Caco-2 (cell line): Measurements from ENCODE around the gene ACE. TPM values are rescaled to one million over a fixed set of nuclear protein-coding genes. Genes with fewer than 3 reads are reported as not detected.

Experiments used
- BruUV-seq: library from RNA; stranded (reverse); fragments of 400-500 nt; replicated peaks from 2 replicates; lab custom pipeline; 2021; lab: Mats Ljungman, UMichigan
- CTCF ChIA-PET: fragments of 300-600 bp; sonication (Branson Sonifier 250); formaldehyde crosslinking; loops from one replicate; lab custom pipeline; 2022; ENCODE audit warnings: antibody characterized with exemption; lab: Charles Lee
- POLR2A ChIA-PET: fragments of 300-600 bp; sonication (Branson Sonifier 250); formaldehyde crosslinking; loops from one replicate; lab custom pipeline; 2022; ENCODE audit warnings: antibody characterized with exemption; lab: Charles Lee
- DNase-seq, 2 experiments: peaks; one replicate each; pipeline versions ENCODE4 v3.0.0 to v3.0.0-alpha.2; 2020 to 2022
- H3K27me3 ChIP-seq: replicated peaks from 2 replicates; pipeline ENCODE4 v1.6.0; 2011; ENCODE audit warnings: low read length; ENCODE audit not compliant: control insufficient read depth, insufficient read depth
- H3K36me3 ChIP-seq: 2 replicates; pipeline ENCODE4 v1.5.1; 2011; ENCODE audit warnings: low read length; ENCODE audit not compliant: control insufficient read depth, insufficient read depth
- H3K4me1 ChIP-seq: fragments of 250-450 bp; sonication (Bioruptor Pico); 2 replicates; pipeline ENCODE4 v1.5.1; 2020; ENCODE audit warnings: mild to moderate bottlenecking
- H3K4me3 ChIP-seq: 2 replicates; pipeline ENCODE4 v1.5.1; 2011; ENCODE audit warnings: low read depth, mild to moderate bottlenecking, control low read depth, low read length
- H3K9me3 ChIP-seq: fragments of 250-450 bp; sonication (Bioruptor Pico); 2 replicates; pipeline ENCODE4 v1.5.1; 2020; ENCODE audit warnings: mild to moderate bottlenecking, moderate library complexity
- H3K27ac Mint-ChIP-seq: one replicate; pipeline ENCODE4 v1.8.0; 2022; ENCODE audit warnings: mixed read lengths; ENCODE audit not compliant: unreplicated experiment
- H3K27me3 Mint-ChIP-seq: one replicate; pipeline ENCODE4 v1.8.0; 2022; ENCODE audit warnings: mixed read lengths; ENCODE audit not compliant: insufficient read depth, unreplicated experiment
- H3K36me3 Mint-ChIP-seq: one replicate; pipeline ENCODE4 v1.8.0; 2022; ENCODE audit warnings: mild to moderate bottlenecking, mixed read lengths; ENCODE audit not compliant: insufficient read depth, unreplicated experiment
- H3K4me1 Mint-ChIP-seq: one replicate; pipeline ENCODE4 v1.8.0; 2022; ENCODE audit warnings: low read depth, mixed read lengths; ENCODE audit not compliant: unreplicated experiment
- H3K4me3 Mint-ChIP-seq: one replicate; pipeline ENCODE4 v1.8.0; 2022; ENCODE audit warnings: mild to moderate bottlenecking, moderate library complexity, mixed read lengths; ENCODE audit not compliant: unreplicated experiment
- H3K9me3 Mint-ChIP-seq: one replicate; pipeline ENCODE4 v1.8.0; 2022; ENCODE audit warnings: mixed read lengths; ENCODE audit not compliant: unreplicated experiment
- intact Hi-C: fragments of 100-400 bp; cut with micrococcal nuclease; formaldehyde crosslinking; loops from one replicate; pipeline ENCODE4 v1.10.0; 2022; ENCODE audit not compliant: unreplicated experiment
- total RNA-seq: library from RNA; stranded (reverse); gene quantifications from 2 replicates; pipeline ENCODE4 v1.2.3, GENCODE V29; 2022
- TF ChIP-seq, protein P1 (sequence below), 2 experiments: fragments of 200-600 bp in 1 of 2; IDR thresholded peaks; 1 replicate in 1 of 2; 2 replicates in 1 of 2; pipeline versions ENCODE4 v1.5.1 to v1.8.0; 2011 to 2022; ENCODE audit warnings: antibody characterized with exemption in 1 of 2, control low read depth in 1 of 2, inconsistent platforms in 1 of 2, low read depth in 1 of 2, low read length in 1 of 2, mild to moderate bottlenecking in 1 of 2, moderate library complexity in 1 of 2; ENCODE audit not compliant: insufficient read depth in 1 of 2, severe bottlenecking in 1 of 2, unreplicated experiment in 1 of 2

Gene ACE
- total RNA-seq, 1 experiment from 2014 or later, result 3.4 TPM

DNA sequence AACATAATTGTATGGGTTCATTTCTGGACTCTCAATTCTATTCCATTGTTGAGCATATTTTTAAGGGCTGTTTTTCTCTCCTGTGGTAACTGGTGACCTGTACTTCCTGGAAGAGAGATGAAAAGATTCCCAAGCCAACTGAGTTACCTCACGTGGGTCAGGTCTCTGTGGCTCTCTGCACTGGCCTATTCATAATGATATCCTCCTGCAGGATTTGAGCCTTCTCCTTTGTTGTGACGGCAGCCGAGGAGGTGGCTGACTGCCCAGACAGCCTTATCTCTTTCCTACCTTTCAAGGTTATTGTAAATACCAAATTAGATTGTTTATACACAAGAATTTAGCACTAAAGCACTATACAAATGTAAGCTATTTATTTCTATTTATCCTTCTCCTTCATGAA, 2.7 kb upstream of the ACE start:
- Histone ChIP-seq H3K9me3 (no peaks in the 10 kb centered on the region), H3K27me3 (no peaks in the 10 kb centered on the region), H3K4me1 (peaks cover 13% of the 10 kb centered on the region), H3K4me3 (no peak overlapping the region), H3K36me3 (no peaks in the 10 kb centered on the region)
- DNase-seq, result no peak
- intact Hi-C loops, result no loop called here
- BruUV-seq, result no TSS peak
- CTCF ChIA-PET, result no interaction called here
- TF ChIP-seq, protein P1, sequence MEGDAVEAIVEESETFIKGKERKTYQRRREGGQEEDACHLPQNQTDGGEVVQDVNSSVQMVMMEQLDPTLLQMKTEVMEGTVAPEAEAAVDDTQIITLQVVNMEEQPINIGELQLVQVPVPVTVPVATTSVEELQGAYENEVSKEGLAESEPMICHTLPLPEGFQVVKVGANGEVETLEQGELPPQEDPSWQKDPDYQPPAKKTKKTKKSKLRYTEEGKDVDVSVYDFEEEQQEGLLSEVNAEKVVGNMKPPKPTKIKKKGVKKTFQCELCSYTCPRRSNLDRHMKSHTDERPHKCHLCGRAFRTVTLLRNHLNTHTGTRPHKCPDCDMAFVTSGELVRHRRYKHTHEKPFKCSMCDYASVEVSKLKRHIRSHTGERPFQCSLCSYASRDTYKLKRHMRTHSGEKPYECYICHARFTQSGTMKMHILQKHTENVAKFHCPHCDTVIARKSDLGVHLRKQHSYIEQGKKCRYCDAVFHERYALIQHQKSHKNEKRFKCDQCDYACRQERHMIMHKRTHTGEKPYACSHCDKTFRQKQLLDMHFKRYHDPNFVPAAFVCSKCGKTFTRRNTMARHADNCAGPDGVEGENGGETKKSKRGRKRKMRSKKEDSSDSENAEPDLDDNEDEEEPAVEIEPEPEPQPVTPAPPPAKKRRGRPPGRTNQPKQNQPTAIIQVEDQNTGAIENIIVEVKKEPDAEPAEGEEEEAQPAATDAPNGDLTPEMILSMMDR (IDR thresholded peaks at IDR 0.05; ENCODE audit: insufficient read depth in 1 of 2, low read depth in 1 of 2, low read length in 1 of 2, severe bottlenecking in 1 of 2, unreplicated experiment in 1 of 2), result no peak
- H3K27me3 Mint-ChIP-seq, result peaks cover 15% of the 10 kb centered on the region
- POLR2A ChIA-PET, result no interaction called here
- H3K4me3 Mint-ChIP-seq, result no peak overlapping the region
- peaks cover 10% of the 10 kb centered on the region for H3K4me1 Mint-ChIP-seq
- H3K36me3 Mint-ChIP-seq, result no peaks in the 10 kb centered on the region
- no peak overlapping the region for H3K27ac Mint-ChIP-seq
- H3K9me3 Mint-ChIP-seq, result no peaks in the 10 kb centered on the region

DNA sequence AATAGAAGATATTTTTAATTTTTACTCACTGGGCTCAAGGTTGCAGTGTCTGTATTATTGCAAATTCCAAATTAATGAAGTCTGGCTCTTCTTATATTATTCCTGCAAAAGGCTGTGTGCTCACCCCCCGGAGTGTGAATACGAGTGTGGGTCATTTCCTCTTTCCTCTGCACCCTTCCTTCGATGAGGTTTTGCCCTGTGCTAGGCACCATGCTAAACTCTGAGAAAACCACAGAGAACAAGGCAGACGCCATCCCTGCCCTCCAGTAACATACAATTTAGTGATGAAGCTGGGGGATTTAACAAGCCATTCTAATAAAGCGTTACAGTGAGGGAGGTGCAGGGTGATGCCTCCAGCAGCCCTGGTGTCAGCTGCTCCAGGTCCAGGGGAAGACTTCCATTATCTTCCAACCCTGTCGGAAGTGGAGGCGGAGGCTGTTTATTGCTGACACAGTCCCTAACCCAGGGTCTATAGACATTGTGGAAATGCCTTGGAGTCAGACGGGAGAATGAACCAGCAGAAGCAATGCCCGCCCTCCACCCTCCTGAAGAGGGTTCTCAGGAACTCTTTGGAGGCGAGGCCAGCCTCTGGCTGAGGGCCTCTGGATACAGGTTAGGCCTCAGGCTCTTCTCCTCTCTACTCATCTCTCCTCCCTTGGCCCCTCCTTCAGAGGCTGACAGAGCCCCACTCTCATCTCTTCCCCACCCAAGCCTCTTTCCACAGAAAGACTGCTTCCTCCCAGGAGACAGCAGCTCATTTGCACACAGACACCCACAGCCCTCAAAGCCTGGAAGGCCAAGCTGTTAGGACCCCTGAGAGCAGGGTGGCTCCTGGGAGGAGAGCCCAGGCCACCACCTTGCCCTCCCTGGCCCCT, 2.0 kb upstream of the ACE start:
- no peaks in the 10 kb centered on the region for H3K36me3 Mint-ChIP-seq
- H3K36me3 ChIP-seq, result no peaks in the 10 kb centered on the region
- H3K27ac Mint-ChIP-seq, result no peak overlapping the region
- H3K27me3 ChIP-seq, result no peaks in the 10 kb centered on the region
- DNase-seq, result no peak
- TF ChIP-seq, protein P1 (IDR thresholded peaks at IDR 0.05; ENCODE audit: insufficient read depth in 1 of 2, low read depth in 1 of 2, low read length in 1 of 2, severe bottlenecking in 1 of 2, unreplicated experiment in 1 of 2), result no peak
- peak overlapping the region; percentile 98 for H3K4me3 Mint-ChIP-seq
- peaks cover 13% of the 10 kb centered on the region for H3K4me1 ChIP-seq
- intact Hi-C loops, result no loop called here
- H3K4me1 Mint-ChIP-seq, result peaks cover 10% of the 10 kb centered on the region
- peaks cover 15% of the 10 kb centered on the region for H3K27me3 Mint-ChIP-seq
- no peak overlapping the region for H3K4me3 ChIP-seq
- POLR2A ChIA-PET, result no interaction called here
- no peaks in the 10 kb centered on the region for H3K9me3 Mint-ChIP-seq
- BruUV-seq, result no TSS peak
- no peaks in the 10 kb centered on the region for H3K9me3 ChIP-seq
- CTCF ChIA-PET, result no interaction called here

DNA sequence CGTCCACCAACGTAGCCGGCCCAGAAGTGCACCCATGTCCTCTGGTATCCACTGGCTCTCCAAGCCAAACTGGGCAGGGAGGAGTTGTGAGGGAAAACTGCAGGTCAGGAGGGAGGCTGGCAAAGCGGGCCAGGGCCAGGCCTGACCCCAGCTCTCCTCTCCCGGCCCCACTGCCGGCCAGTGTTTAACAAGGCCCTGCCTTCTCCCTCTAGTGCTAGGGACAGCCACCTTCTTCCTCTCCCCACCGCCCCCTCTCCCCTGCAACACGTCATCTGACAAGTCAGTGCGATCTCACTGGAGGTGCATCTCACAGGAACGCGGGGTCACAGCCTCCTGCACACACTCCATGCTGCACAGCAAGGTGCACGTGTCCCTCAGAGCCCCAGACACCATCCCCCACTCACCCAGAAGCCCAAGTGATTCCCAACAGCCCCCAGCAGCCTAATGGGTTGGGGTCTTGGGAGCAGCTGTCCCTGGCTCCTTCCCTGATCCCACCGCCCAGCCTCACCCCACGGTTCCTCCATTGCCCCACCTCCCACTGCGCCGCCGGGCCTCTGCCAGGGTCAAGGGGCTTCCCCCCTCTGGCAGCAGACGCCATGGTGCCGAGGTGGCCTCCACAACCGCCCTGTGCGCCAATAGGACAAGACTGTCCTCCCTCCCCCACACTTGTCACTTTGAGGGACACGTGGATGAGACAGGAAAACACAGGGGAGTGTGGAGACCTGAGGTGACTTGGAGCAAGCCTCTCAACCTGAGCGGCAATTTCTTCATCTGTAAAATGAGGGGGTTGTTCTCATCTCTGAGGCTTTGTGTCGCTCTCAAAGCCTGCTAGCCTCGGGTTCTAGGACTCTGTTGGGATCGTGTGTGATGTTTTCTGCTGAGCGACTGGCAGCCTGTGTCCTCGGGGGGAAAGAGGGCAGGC, 1.1 kb upstream of the ACE start:
- peaks cover 9% of the 10 kb centered on the region for H3K27me3 Mint-ChIP-seq
- CTCF ChIA-PET, result interaction anchor here (0.7 to 6.0 kb wide), 6 partner anchors 12 to 472 kb away, joined by 3 to 107 read pairs (median 4); no protein-coding TSS in a partner anchor
- POLR2A ChIA-PET, result no interaction called here
- H3K4me3 ChIP-seq, result peak overlapping the region; percentile 67
- H3K36me3 ChIP-seq, result no peaks in the 10 kb centered on the region
- intact Hi-C loops, result no loop called here
- no peaks in the 10 kb centered on the region for H3K9me3 Mint-ChIP-seq
- H3K4me3 Mint-ChIP-seq, result peak overlapping the region; percentile 98
- no peaks in the 10 kb centered on the region for H3K27me3 ChIP-seq
- no peak for DNase-seq
- no peaks in the 10 kb centered on the region for H3K36me3 Mint-ChIP-seq
- no peak overlapping the region for H3K27ac Mint-ChIP-seq
- no TSS peak for BruUV-seq
- TF ChIP-seq, protein P1 (IDR thresholded peaks at IDR 0.05; ENCODE audit: insufficient read depth in 1 of 2, low read depth in 1 of 2, low read length in 1 of 2, severe bottlenecking in 1 of 2, unreplicated experiment in 1 of 2), result no peak
- H3K9me3 ChIP-seq, result no peaks in the 10 kb centered on the region
- peaks cover 10% of the 10 kb centered on the region for H3K4me1 Mint-ChIP-seq
- peaks cover 13% of the 10 kb centered on the region for H3K4me1 ChIP-seq
